Muscle of arm (tissue), 14 donors: ENCODE data around the gene SMR3B. TPM values are rescaled to one million over a fixed set of nuclear protein-coding genes. Genes with fewer than 3 reads are reported as not detected.

ENCODE experiments used
- DNase-seq: peaks from one replicate; pipeline ENCODE4 v3.0.0-alpha.2; 2013
- long read RNA-seq, 11 donors: transcript quantifications; one replicate each; lab custom pipeline, GENCODE V29; 2026
- polyA plus RNA-seq, 12 donors: library from polyadenylated mRNA; unstranded; fragments of 120-200 nt; gene quantifications; one replicate each; pipeline ENCODE4 v1.2.1, GENCODE V29; 2013; ENCODE audit not compliant: insufficient read length in 12 of 12

The SMR3B gene
- under 1 TPM in 1 of 12 donors, not detected in 11; 0.26 TPM for polyA plus RNA-seq
- long read RNA-seq, donor 1, result 0 reads
- long read RNA-seq, donor 2, result 0 reads
- long read RNA-seq, donor 3, result 0 reads
- long read RNA-seq, donor 4, result 0 reads
- long read RNA-seq, donor 5, result 0 reads
- long read RNA-seq, donor 6, result 0 reads
- long read RNA-seq, donor 7, result 0 reads
- long read RNA-seq, donor 8, result 0 reads
- long read RNA-seq, donor 9, result 0 reads
- long read RNA-seq, donor 10, result 0 reads
- long read RNA-seq, donor 11, result 0 reads

DNA sequence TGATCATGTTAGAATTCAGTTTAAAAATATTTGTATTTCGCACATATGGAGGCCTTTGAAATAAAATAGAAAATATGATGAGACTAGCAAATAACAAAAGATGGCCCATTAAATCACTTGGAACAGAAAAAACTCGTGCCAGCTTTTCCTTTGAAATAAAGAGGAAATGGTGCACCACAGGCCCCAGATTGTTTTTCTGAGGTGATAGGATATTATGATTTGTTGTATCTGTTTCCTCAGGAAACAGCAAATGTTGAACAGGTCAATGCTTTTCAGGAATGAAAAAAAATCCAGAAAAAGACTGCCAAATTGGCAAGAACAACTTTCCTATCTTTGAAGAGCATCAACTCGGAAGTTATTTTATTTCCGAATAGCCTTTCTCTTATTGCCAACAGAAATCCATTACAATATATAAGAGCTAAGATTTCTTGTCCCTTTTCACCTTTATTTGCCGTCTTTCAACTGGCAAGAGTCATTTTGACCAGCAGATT is at the start of gene SMR3B:
TSS of gene SMR3B (plus strand) at position 441 of the 491 bp plus-strand sequence. CDS start 1,380 bp downstream, outside the sequence.
- no peak for DNase-seq

DNA sequence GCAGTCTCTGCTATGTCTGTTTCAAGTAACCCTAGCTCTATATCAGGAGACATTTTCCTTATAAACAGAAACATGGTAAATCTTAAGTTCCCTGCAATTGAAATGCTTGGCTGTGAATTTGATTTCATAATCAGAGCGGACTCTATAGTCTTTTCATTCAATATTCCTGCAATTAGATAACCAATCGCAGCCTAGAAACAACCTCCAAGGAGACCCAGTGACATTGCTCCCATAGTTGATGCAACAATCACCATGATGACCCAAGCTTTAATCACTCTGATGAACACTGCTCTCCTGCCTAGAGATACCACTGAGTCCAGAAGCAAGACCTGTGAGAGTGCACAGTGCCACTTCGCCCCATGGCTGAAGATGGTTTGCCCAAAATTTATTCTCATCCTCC is 48.2 kb upstream of the SMR3B start, which contains the start of gene CABS1:
TSS of gene CABS1 (plus strand) at position 301 of the 400 bp plus-strand sequence. CDS start at position 360, 59 bp downstream.
- DNase-seq, result no peak

- no peak for DNase-seq
These were observed 46.9 kb upstream of the SMR3B start for GRCh38 chr4:70336043-70336442.

DNA sequence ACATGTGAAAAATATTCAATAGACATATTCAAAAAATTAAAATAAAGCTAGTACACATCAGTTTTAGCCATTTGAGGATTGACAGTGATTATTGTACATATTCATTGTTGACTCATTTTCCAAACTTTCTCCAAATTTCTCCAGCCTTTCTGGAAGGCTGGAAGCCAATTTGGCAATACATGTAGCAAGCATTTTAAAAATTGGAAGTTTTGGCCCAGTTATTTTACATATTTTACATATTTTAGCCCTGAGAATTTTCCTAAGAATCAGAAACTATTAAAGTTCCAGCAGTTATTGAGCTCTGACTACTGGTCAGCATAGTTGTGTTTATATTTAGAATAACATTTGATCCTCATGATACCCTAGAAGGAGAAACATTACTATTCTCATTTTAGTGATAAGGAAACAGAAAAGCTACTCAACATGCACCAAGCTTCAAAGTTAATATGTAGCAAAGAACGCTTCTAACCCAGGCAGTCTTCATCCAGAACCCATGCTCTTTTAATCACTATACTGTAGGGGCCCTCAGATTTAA is 45.0 kb upstream of the SMR3B start:
- peak; percentile 43 for DNase-seq

DNA sequence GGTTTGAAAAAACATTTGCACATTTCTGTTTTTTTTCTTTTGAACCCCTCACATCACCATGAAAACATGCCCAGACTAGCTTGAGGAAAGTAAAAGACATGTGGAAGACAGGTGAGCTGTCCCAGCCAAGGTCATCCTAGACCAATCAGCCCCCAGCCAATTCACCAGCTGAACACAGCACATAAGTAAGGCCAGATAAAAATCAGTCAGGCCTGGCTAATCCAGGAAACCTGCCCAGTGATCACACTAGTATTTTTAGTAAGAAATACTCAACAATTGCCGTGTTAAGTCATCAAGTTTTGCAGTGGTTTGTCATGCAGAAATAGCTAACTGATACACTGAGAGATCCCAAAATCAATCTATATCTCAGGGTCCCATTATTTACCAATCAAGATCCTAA is 26.7 kb upstream of the SMR3B start:
- DNase-seq, result no peak

GRCh38 chr4:70359115-70359661 is 23.7 kb upstream of the SMR3B start:
- DNase-seq, result no peak

- DNase-seq, result no peak
These were observed 22.5 kb upstream of the SMR3B start, which contains the start of gene SMR3A for GRCh38 chr4:70360460-70360859. TSS of gene SMR3A (plus strand) at chr4:70360760. CDS start at chr4:70362116, 1,356 bp downstream.

DNA sequence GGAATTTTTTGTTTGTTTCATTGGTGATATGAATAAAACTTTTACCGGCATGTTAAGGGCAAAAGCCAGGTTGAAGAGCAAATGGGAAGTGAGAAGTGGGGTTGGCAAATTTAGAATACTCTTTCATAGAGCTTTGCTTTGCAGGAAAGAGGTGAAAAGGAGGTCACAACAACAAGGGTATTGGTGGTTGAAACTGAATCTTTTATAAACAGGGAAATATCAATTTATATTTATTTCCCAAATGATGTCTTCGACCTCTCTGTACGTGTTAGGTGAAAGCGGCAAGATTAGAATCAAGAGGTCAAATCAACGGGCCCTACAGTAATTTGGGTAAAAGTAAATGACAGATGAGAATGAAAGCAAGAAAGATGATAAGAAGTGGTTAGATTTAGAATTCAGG is 18.9 kb upstream of the SMR3B start:
- no peak for DNase-seq

DNA sequence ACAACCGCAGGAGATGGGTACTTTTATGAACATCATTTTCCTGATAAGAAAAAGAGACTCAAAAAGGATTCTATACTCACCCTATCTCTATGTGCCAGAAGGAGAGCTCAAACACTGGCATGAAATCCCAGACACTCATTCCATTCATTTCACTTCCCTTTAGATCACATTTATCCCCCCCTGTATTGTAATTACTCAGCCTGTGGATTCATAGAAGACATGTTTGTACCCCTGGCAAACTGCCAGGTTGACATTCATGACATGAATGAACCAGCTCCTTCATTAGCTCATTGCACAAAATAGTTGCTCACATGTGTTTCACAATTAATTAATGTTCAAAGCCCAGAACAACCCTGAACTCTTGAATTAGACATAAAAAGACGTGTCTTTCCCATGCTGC is 17.5 kb upstream of the SMR3B start:
- peak; percentile 11 for DNase-seq

GRCh38 chr4:70367813-70368212 is 15.1 kb upstream of the SMR3B start:
- no peak for DNase-seq

- DNase-seq, result no peak
These were observed 10.9 kb upstream of the SMR3B start for GRCh38 chr4:70371987-70372386.

DNA sequence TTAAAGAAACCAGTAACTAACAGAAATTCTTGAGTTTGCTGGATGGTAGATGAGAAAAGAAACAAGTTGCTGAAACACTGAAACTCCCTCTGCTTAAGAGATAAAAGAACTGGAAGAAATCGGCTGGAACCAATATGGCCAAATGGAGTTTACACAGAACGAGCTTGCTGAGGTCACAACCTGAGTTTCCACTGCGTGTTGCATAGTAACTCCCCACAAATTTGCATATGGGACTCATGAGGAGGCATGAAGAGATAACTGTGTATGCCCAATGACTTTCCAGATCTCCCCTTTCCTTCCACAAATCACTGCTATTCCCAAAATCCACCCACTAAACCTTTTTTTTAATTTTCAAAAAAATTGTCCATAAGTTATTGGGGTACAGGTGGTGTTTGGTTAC is 10.2 kb upstream of the SMR3B start:
- DNase-seq, result no peak

DNA sequence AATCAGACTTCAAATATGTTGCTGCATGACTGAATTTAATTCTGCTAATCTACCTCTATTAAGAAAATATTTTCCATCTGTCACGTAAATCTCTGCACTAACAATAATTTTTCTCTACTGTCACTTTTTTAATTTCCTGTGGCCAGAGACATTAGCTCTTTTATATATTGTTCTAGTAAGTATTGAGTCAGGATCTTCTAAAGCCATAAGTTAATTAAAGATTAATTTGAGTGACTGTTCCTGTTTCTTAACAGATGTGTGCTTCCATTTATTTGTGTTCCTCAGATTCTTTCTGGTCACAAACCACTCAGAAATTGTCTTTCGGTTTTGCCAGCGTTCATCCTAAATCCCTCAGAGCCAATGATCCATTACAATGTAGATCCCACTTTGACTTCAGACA is 2.4 kb upstream of the SMR3B start:
- DNase-seq, result no peak

DNA sequence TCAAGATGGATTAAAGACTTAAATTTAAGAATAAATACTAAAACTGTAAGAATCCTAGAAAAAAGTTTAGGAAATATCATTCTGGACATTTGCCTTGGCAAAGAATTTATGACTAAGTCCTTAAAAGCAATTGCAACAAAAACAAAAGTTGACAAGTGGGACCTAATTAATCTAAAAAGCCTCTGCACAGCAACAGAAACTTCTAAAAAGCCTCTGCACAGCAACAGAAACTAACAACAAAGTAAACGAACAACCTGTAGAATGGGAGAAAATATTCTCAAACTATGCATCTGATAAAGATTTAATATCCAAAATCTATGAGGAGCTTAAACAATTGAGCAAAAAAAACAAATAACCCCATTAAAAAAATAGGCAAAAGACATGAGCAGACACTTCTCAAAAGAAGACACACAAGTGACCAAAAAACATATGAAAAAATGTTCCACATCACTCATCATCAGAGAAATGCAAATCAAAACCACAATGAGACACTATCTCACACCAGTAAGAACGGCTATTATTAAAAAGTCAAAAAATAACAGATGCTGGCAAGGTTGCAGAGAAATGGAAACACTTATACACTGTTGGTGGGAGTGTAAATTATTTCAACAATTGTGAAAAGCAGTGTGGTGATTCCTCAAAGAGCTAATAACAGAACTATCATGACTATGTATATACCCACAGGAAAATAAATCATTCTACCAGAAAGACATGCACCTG is 9.3 kb downstream of the SMR3B start:
- no peak for DNase-seq

- no peak for DNase-seq
These were observed 14.6 kb downstream of the SMR3B start, which contains the start of gene OPRPN for GRCh38 chr4:70397580-70397979. TSS of gene OPRPN (plus strand) at chr4:70397940. CDS start at chr4:70399286, 1,346 bp downstream.

GRCh38 chr4:70399319-70399718 is 16.4 kb downstream of the SMR3B start:
- no peak for DNase-seq

DNA sequence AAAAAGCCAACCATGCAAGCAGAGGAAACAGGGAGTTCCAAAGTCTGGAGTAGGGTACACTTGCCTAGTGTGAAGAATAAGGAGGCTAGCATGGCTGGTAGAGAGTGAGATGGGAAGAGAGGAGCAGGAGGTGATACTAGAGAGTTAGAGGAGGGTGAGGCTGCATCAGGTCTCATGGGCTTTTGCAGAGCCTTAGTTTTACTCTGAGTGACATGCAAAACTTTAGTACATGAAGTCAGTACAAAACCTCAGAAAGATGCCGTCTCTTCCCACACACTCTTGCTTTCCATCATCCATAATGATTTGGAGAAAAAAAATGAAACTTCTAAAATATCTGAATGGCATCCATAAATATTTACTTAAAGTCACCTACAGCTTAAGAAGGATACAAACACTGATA is 19.8 kb downstream of the SMR3B start:
- DNase-seq, result no peak

GRCh38 chr4:70405765-70406164 is 22.8 kb downstream of the SMR3B start:
- no peak for DNase-seq

- DNase-seq, result no peak
These were observed 42.4 kb downstream of the SMR3B start for GRCh38 chr4:70425306-70425705.

DNA sequence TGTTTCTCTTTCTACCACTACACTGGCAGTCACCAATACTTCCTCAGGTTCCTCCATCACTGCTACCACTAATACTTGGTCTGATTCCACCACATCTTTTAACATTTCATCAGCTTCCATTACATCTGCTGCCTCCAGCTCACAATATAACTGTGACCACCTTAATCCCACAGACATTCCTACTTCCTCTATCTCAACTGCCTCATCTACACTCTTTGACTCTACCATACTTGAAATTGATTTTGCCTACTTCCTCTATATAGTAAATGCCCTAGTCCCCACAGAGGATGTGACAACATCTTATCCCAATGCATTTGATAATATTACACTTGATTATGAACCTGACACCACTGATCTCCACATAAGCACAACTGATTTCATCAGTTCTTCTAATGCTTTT is 43.9 kb downstream of the SMR3B start:
- DNase-seq, result no peak

GRCh38 chr4:70437197-70437596 is 54.3 kb downstream of the SMR3B start:
- DNase-seq, result no peak
